Measurements from ENCODE around the gene TPM3. TPM values are rescaled to one million over a fixed set of nuclear protein-coding genes. Genes with fewer than 3 reads are reported as not detected.
A peak's percentile ranks its signal among the peaks of the same experiment; 100 is the strongest.

TPM3 gene
- total RNA-seq, 4 donors from 2014 or later: 130 to 263 (median 199) TPM

DNA sequence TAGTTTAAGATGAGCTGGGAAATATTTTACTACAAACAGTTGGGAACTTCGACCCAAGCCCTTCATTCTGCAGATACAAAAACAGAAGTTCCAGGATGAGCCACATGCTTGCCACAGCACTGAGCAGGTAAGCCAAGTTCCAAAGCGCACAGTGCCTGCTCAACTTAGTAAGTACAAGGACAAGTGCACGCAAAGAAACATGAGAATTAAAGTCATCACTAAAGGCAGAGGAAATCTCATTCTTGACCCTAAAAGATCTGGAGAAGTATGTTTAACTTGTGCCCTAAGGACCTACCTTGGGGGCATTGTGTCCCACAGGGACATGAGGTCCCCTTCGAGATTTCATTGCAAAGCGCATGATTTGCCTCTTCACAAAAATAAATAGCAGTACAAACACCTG, 27.6 kb upstream of the TPM3 start:
- peaks cover 8 to 19% of the 10 kb centered on the region in 2 donors for H3K4me1 ChIP-seq
- no peaks in the 10 kb centered on the region for H3K9me3 ChIP-seq
- no peaks in the 10 kb centered on the region for H3K27me3 ChIP-seq
- peak overlapping the region; percentile 99 for H3K27ac ChIP-seq
- TF ChIP-seq CTCF (IDR thresholded peaks at IDR 0.05) (no peak), POLR2A (IDR thresholded peaks at IDR 0.05) (no peak)
- intact Hi-C loops (cut with DNase I; ENCODE audit: low total_unique reads): no loop called here
- H3K36me3 ChIP-seq: no peaks in the 10 kb centered on the region
- H3K4me3 ChIP-seq: peak overlapping the region; percentile 74 to 84
- DNase-seq: no peak

DNA sequence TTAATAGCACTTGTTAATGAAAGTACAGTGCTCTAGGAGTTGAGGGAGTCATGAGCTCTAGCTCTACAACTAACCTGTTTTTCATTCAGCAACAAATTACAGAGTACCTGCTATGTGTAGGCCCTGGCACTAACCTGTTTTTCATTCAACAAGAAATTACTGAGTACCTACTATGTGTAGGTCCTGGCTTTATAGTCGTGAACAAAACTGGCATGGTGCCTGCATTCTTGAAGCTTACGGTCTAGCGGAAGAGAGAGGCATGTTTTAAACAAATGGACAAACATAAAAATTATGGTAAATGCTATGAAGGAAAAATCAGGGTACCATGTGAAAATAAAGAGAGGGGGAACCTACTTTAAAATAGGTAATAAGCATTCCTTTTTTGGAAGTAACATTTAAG, 26.6 kb upstream of the TPM3 start:
- no peaks in the 10 kb centered on the region for H3K9me3 ChIP-seq
- intact Hi-C loops (cut with DNase I; ENCODE audit: low total_unique reads): no loop called here
- no peak overlapping the region for H3K4me3 ChIP-seq
- no peaks in the 10 kb centered on the region for H3K36me3 ChIP-seq
- peaks cover 8 to 19% of the 10 kb centered on the region in 2 donors for H3K4me1 ChIP-seq
- DNase-seq: no peak
- H3K27ac ChIP-seq: peak overlapping the region in 1 of 2 donors; percentile 99
- TF ChIP-seq POLR2A (IDR thresholded peaks at IDR 0.05) (no peak), CTCF (IDR thresholded peaks at IDR 0.05) (no peak)
- H3K27me3 ChIP-seq: no peaks in the 10 kb centered on the region

GRCh38 chr1:154213274-154213673, 21.4 kb upstream of the TPM3 start:
- H3K27ac ChIP-seq: no peak overlapping the region
- H3K9me3 ChIP-seq: no peaks in the 10 kb centered on the region
- TF ChIP-seq CTCF (IDR thresholded peaks at IDR 0.05) (no peak), POLR2A (IDR thresholded peaks at IDR 0.05) (no peak)
- no peak for DNase-seq
- no peaks in the 10 kb centered on the region for H3K36me3 ChIP-seq
- H3K27me3 ChIP-seq: no peaks in the 10 kb centered on the region
- no peak overlapping the region for H3K4me3 ChIP-seq
- H3K4me1 ChIP-seq: peaks cover 0 to 4% of the 10 kb centered on the region in 2 donors
- intact Hi-C loops (cut with DNase I; ENCODE audit: low total_unique reads): no loop called here

GRCh38 chr1:154212083-154212482, 20.2 kb upstream of the TPM3 start:
- no peak for DNase-seq
- Histone ChIP-seq H3K9me3 (no peaks in the 10 kb centered on the region), H3K4me3 (no peak overlapping the region), H3K4me1 (no peaks in the 10 kb centered on the region), H3K27me3 (no peaks in the 10 kb centered on the region), H3K36me3 (no peaks in the 10 kb centered on the region), H3K27ac (no peak overlapping the region)
- intact Hi-C loops (cut with DNase I; ENCODE audit: low total_unique reads): no loop called here
- no peak for TF ChIP-seq POLR2A (IDR thresholded peaks at IDR 0.05)
- no peak for TF ChIP-seq CTCF (IDR thresholded peaks at IDR 0.05)

DNA sequence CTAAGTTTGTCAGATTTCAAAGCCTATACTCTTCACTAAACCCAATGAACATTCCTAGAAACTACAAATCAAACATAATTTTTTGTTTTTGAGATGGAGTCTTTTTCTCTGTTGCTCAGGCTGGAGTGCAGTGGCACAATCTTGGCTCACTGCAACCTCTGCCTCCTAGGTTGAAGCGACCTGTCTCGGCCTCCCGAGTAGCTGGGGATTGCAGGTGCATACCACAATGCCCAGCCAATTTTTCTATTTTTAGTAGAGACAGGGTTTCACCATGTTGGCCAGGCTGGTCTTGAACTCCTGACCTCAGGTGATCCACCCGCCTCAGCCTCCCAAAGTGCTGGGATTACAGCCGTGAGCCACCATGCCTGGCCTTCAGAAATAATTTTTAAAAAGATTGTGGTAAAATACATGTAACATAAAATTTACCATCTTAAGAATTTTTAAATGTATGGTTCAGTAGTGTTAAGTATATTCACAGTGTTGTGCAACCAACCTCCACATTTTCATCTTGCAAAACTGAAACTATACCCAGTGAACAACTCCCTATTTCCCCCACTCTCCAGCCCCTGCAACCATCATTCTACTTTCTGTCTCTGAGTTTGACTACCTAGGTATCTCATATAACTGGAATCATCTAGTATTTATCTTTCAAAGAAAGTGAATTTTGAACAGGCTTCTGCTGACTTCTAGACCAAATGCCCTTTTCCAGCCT, 16.9 kb upstream of the TPM3 start:
- H3K36me3 ChIP-seq: no peaks in the 10 kb centered on the region
- no peaks in the 10 kb centered on the region for H3K27me3 ChIP-seq
- no peaks in the 10 kb centered on the region for H3K9me3 ChIP-seq
- intact Hi-C loops (cut with DNase I; ENCODE audit: low total_unique reads): no loop called here
- no peak for DNase-seq
- no peaks in the 10 kb centered on the region for H3K4me1 ChIP-seq
- no peak overlapping the region for H3K4me3 ChIP-seq
- no peak overlapping the region for H3K27ac ChIP-seq
- TF ChIP-seq POLR2A (IDR thresholded peaks at IDR 0.05) (no peak), CTCF (IDR thresholded peaks at IDR 0.05) (no peak)
